HEK293 (cell line): ENCODE measurements around the gene MGMT.
A peak's percentile ranks its signal among the peaks of the same experiment; 100 is the strongest.

Experiments
- CTCF ChIA-PET: fragments of 350-600 bp; formaldehyde crosslinking; extraction: SDS; loops from one replicate; lab custom pipeline; 2021; ENCODE audit warnings: antibody characterized with exemption; lab: Yijun Ruan, JAX
- POLR2A ChIA-PET: fragments of 300-600 bp; formaldehyde crosslinking; extraction: SDS; loops from one replicate; lab custom pipeline; 2020; ENCODE audit warnings: antibody characterized with exemption, inconsistent platforms; lab: Yijun Ruan, JAX
- H3K27ac ChIP-seq: fragments of 200-500 bp; sonication (Bioruptor generic); 2 replicates; pipeline ENCODE4 v1.5.1; 2014; ENCODE audit warnings: low read depth, low read length, control low read depth, inconsistent platforms; ENCODE audit errors: extremely low read depth
- H3K36me3 ChIP-seq, 2 experiments: fragments of 200-500 bp in 1 of 2; sonication (Bioruptor generic) in 1 of 2; 1 replicate in 1 of 2; 2 replicates in 1 of 2; pipeline ENCODE4 v1.5.1; 2014 to 2017; ENCODE audit warnings: inconsistent platforms in 2 of 2, low read length in 2 of 2; ENCODE audit not compliant: control insufficient read depth in 2 of 2, insufficient read depth in 1 of 2
- H3K4me1 ChIP-seq: fragments of 200-500 bp; sonication (Bioruptor generic); 2 replicates; pipeline ENCODE4 v1.5.1; 2014; ENCODE audit warnings: mild to moderate bottlenecking, low read length, inconsistent platforms; ENCODE audit not compliant: control insufficient read depth, insufficient read depth
- H3K4me3 ChIP-seq: 2 replicates; pipeline ENCODE4 v1.5.1; 2011; ENCODE audit warnings: low read depth, mild to moderate bottlenecking, control low read depth, low read length, moderate library complexity
- H3K9me3 ChIP-seq: fragments of 200-500 bp; sonication (Bioruptor generic); 2 replicates; pipeline ENCODE4 v1.5.1; 2014; ENCODE audit warnings: low read depth, low read length, inconsistent platforms; ENCODE audit not compliant: control insufficient read depth, insufficient read depth
- EGR2 ChIP-seq: fragments of 450-650 bp; formaldehyde crosslinking; IDR thresholded peaks from 2 replicates; pipeline ENCODE4 v1.5.1; 2016; ENCODE audit warnings: low read depth, missing biosample characterization, missing genetic modification characterization
- HOXC10 ChIP-seq: sonication (generic); formaldehyde crosslinking; IDR thresholded peaks from 2 replicates; pipeline ENCODE4 v1.8.1; 2023; ENCODE audit warnings: mild to moderate bottlenecking, missing genetic modification reagents
- KLF10 ChIP-seq: fragments of 450-650 bp; IDR thresholded peaks from 2 replicates; pipeline ENCODE4 v1.5.1; 2018; ENCODE audit warnings: missing biosample characterization, mild to moderate bottlenecking, missing genetic modification characterization
- TRIM28 ChIP-seq: IDR thresholded peaks from 2 replicates; pipeline ENCODE4 v1.6.1; 2011; ENCODE audit warnings: low read length, control low read depth, borderline replicate concordance
- ZBTB48 ChIP-seq: fragments of 450-650 bp; formaldehyde crosslinking; IDR thresholded peaks from 2 replicates; pipeline ENCODE4 v1.5.1; 2016; ENCODE audit warnings: missing biosample characterization, missing genetic modification characterization
- ZNF138 ChIP-seq: fragments of 450-650 bp; formaldehyde crosslinking; IDR thresholded peaks from 2 replicates; pipeline ENCODE4 v1.5.1; 2016; ENCODE audit warnings: missing biosample characterization, missing genetic modification characterization, borderline replicate concordance
- ZNF148 ChIP-seq: fragments of 450-650 bp; formaldehyde crosslinking; IDR thresholded peaks from 2 replicates; pipeline ENCODE4 v1.5.0; 2017; ENCODE audit warnings: missing biosample characterization, missing genetic modification characterization, borderline replicate concordance
- ZNF18 ChIP-seq: fragments of 450-650 bp; formaldehyde crosslinking; IDR thresholded peaks from 2 replicates; pipeline ENCODE4 v1.5.1; 2016; ENCODE audit warnings: missing biosample characterization, missing genetic modification characterization
- ZNF280C ChIP-seq: fragments of 450-650 bp; formaldehyde crosslinking; IDR thresholded peaks from 2 replicates; pipeline ENCODE4 v1.5.1; 2016; ENCODE audit warnings: missing biosample characterization, missing genetic modification characterization
- ZNF280D ChIP-seq: fragments of 450-650 bp; formaldehyde crosslinking; IDR thresholded peaks from 2 replicates; pipeline ENCODE4 v1.5.1; 2016; ENCODE audit warnings: missing biosample characterization, missing genetic modification characterization
- ZNF510 ChIP-seq: fragments of 450-650 bp; formaldehyde crosslinking; IDR thresholded peaks from 2 replicates; pipeline ENCODE4 v1.5.1; 2018; ENCODE audit warnings: mild to moderate bottlenecking, missing genetic modification characterization, missing biosample characterization; ENCODE audit not compliant: insufficient replicate concordance
- ZNF529 ChIP-seq: fragments of 450-650 bp; formaldehyde crosslinking; IDR thresholded peaks from 2 replicates; pipeline ENCODE4 v1.5.1; 2017; ENCODE audit warnings: missing genetic modification characterization, missing biosample characterization; ENCODE audit not compliant: insufficient replicate concordance
- ZNF549 ChIP-seq: fragments of 450-650 bp; IDR thresholded peaks from 2 replicates; pipeline ENCODE4 v1.5.1; 2018; ENCODE audit warnings: missing biosample characterization, missing genetic modification characterization, mild to moderate bottlenecking, inconsistent platforms, moderate library complexity
- ZNF558 ChIP-seq: fragments of 450-650 bp; formaldehyde crosslinking; IDR thresholded peaks from 2 replicates; pipeline ENCODE4 v1.5.1; 2016; ENCODE audit warnings: missing biosample characterization, missing genetic modification characterization
- ZNF621 ChIP-seq: fragments of 450-650 bp; formaldehyde crosslinking; IDR thresholded peaks from 2 replicates; pipeline ENCODE4 v1.5.1; 2017; ENCODE audit warnings: missing biosample characterization, missing genetic modification characterization
- ZNF626 ChIP-seq: fragments of 450-650 bp; sonication (Bioruptor Pico); formaldehyde crosslinking; IDR thresholded peaks from 2 replicates; pipeline ENCODE4 v1.5.1; 2018; ENCODE audit warnings: missing biosample characterization, missing genetic modification characterization, inconsistent platforms
- TF ChIP-seq, protein P1 (sequence below): fragments of 450-650 bp; formaldehyde crosslinking; IDR thresholded peaks from 2 replicates; pipeline ENCODE4; 2016; ENCODE audit warnings: missing biosample characterization, missing genetic modification characterization
- TF ChIP-seq, protein P2 (sequence below): fragments of 450-650 bp; formaldehyde crosslinking; IDR thresholded peaks from 2 replicates; pipeline ENCODE4 v1.5.1; 2016; ENCODE audit warnings: missing biosample characterization, missing genetic modification characterization

MGMT gene

GRCh38 chr10:129483430-129484010 lies 16.5 kb downstream of the MGMT start (continued):
- TF ChIP-seq ZNF280C (tag by site-specific recombination) (no peak), ZNF18 (tag by site-specific recombination) (no peak)

- no peaks in the 10 kb centered on the region for H3K36me3 ChIP-seq
- H3K27ac ChIP-seq: no peak overlapping the region
- H3K4me3 ChIP-seq: no peak overlapping the region
- POLR2A ChIA-PET: no interaction called here
- H3K9me3 ChIP-seq: peaks cover 2% of the 10 kb centered on the region
- TF ChIP-seq ZNF621 (tag by site-specific recombination) (no peak), ZNF138 (tag by site-specific recombination) (no peak), TRIM28 (no peak), ZBTB48 (no peak), KLF10 (tag by site-specific recombination) (no peak), EGR2 (no peak)
- TF ChIP-seq, protein P1, sequence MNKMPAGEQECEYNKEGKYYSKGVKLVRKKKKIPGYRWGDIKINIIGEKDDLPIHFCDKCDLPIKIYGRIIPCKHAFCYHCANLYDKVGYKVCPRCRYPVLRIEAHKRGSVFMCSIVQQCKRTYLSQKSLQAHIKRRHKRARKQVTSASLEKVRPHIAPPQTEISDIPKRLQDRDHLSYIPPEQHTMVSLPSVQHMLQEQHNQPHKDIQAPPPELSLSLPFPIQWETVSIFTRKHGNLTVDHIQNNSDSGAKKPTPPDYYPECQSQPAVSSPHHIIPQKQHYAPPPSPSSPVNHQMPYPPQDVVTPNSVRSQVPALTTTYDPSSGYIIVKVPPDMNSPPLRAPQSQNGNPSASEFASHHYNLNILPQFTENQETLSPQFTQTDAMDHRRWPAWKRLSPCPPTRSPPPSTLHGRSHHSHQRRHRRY (tag by site-specific recombination): no peak
- no peaks in the 10 kb centered on the region for H3K4me1 ChIP-seq
- CTCF ChIA-PET: no interaction called here
Observed at GRCh38 chr10:129486805-129487204, 19.8 kb downstream of the MGMT start.

GRCh38 chr10:129491123-129491734 lies 24.2 kb downstream of the MGMT start:
- ChIA-PET CTCF (interaction anchor here (0.6 kb wide), 1 partner anchor 1197 kb away, joined by 4 read pairs; no protein-coding TSS in a partner anchor), POLR2A (no interaction called here)
- Histone ChIP-seq H3K4me3 (no peak overlapping the region), H3K9me3 (no peaks in the 10 kb centered on the region; the same call in 1 of the 2 replicates), H3K36me3 (no peaks in the 10 kb centered on the region), H3K27ac (no peak overlapping the region), H3K4me1 (no peaks in the 10 kb centered on the region)
- TF ChIP-seq ZNF280D (tag by site-specific recombination) (peak; percentile 91; the same call in 1 of the 2 replicates), HOXC10 (CRISPR knock-in tag) (no peak), ZNF529 (peak; percentile 48), ZNF510 (tag by site-specific recombination) (peak; percentile 36), ZNF148 (tag by site-specific recombination) (no peak), TRIM28 (peak; percentile 100), ZNF549 (tag by site-specific recombination) (peak; percentile 77), ZNF558 (tag by site-specific recombination) (peak; percentile 73; the same call in 1 of the 2 replicates), ZNF626 (peak; percentile 86)
- TF ChIP-seq, protein P2, sequence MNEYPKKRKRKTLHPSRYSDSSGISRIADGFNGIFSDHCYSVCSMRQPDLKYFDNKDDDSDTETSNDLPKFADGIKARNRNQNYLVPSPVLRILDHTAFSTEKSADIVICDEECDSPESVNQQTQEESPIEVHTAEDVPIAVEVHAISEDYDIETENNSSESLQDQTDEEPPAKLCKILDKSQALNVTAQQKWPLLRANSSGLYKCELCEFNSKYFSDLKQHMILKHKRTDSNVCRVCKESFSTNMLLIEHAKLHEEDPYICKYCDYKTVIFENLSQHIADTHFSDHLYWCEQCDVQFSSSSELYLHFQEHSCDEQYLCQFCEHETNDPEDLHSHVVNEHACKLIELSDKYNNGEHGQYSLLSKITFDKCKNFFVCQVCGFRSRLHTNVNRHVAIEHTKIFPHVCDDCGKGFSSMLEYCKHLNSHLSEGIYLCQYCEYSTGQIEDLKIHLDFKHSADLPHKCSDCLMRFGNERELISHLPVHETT (tag by site-specific recombination): 0 out of 2 replicates have a peak, but pooled peaks have one; percentile 33
